Measurements from ENCODE around the gene SSRP1.

Gene SSRP1

GRCh38 chr11:57276971-57277675, 58.6 kb downstream of the SSRP1 start:
- H3K4me3 ChIP-seq (ENCODE audit: control insufficient read depth, low read depth, low read length) = no peak overlapping the region
- no peak for DNase-seq (ENCODE audit: low read depth)
- no peak for TF ChIP-seq CTCF (IDR thresholded peaks at IDR 0.05; ENCODE audit: control insufficient read depth, insufficient read depth, low read depth, low read length, missing control alignments)

- TF ChIP-seq CTCF (IDR thresholded peaks at IDR 0.05; ENCODE audit: control insufficient read depth, insufficient read depth, low read depth, low read length, missing control alignments) = no peak
- no peak for DNase-seq (ENCODE audit: low read depth)
Observed at GRCh38 chr11:57276169-57276970, 59.3 kb downstream of the SSRP1 start.

More at GRCh38 chr11:57276169-57276970, 59.3 kb downstream of the SSRP1 start:
- no peak overlapping the region for H3K4me3 ChIP-seq (ENCODE audit: control insufficient read depth, low read depth, low read length)

All from AG09309 (cell line).